ENCODE results near the gene TRPM4. TPM values are rescaled to one million over a fixed set of nuclear protein-coding genes. Genes with fewer than 3 reads are reported as not detected.
"Not testable (repeated sequence)": the region's sequence is repeated elsewhere in the genome, so short reads cannot be mapped to it uniquely, and the experiment has no call there.

The TRPM4 gene
- total RNA-seq, 6 experiments from 2014 or later = 9.2 to 31.1 (median 14.3) TPM

GRCh38 chr19:49120868-49121267, 36.7 kb upstream of the TRPM4 start:
- WGBS (ENCODE audit: insufficient coverage, low coverage, low lambda C conversion rate, missing lambda C conversion rate) = 100% methylated on average over 2 of the region's 2 CpGs

GRCh38 chr19:49121841-49122240, 35.8 kb upstream of the TRPM4 start:
- 82% methylated on average over 10 of the region's 10 CpGs for WGBS (ENCODE audit: insufficient coverage, low coverage, low lambda C conversion rate, missing lambda C conversion rate)
- intact Hi-C loops (cut with DNase I); ATAC-seq: not testable (repeated sequence)

More at GRCh38 chr19:49120868-49121267, 36.7 kb upstream of the TRPM4 start:
- TF ChIP-seq CTCF (IDR thresholded peaks at IDR 0.05) (no peak), POLR2A (IDR thresholded peaks at IDR 0.05) (no peak)
- Histone ChIP-seq H3K4me1 (peaks cover 0 to 19% (median 8%) of the 10 kb centered on the region in 4 donors), H3K36me3 (no peaks in the 10 kb centered on the region), H3K27ac (no peak overlapping the region), H3K27me3 (no peaks in the 10 kb centered on the region), H3K4me3 (no peak overlapping the region), H3K9me3 (no peaks in the 10 kb centered on the region)
- intact Hi-C loops (cut with DNase I) = no loop called here
- DNase-seq (no peak), ATAC-seq (no peak)

GRCh38 chr19:49123285-49123684, 34.3 kb upstream of the TRPM4 start:
- H3K27me3 ChIP-seq; H3K27ac ChIP-seq; intact Hi-C loops (cut with DNase I); H3K4me3 ChIP-seq; ATAC-seq; H3K36me3 ChIP-seq; DNase-seq; H3K9me3 ChIP-seq: not testable (repeated sequence)
- peaks cover 0 to 12% (median 4%) of the 10 kb centered on the region in 4 donors for H3K4me1 ChIP-seq
- 70% methylated on average over 11 of the region's 11 CpGs for WGBS (ENCODE audit: insufficient coverage, low coverage, low lambda C conversion rate, missing lambda C conversion rate)

More at GRCh38 chr19:49121841-49122240, 35.8 kb upstream of the TRPM4 start:
- H3K4me1 ChIP-seq = peaks cover 0 to 19% (median 8%) of the 10 kb centered on the region in 4 donors
- not testable (repeated sequence) for H3K27me3 ChIP-seq, DNase-seq, H3K27ac ChIP-seq, H3K4me3 ChIP-seq, H3K9me3 ChIP-seq, H3K36me3 ChIP-seq

- DNase-seq = no peak
- intact Hi-C loops (cut with DNase I) = no loop called here
Measured at GRCh38 chr19:49125025-49125731, 32.4 kb upstream of the TRPM4 start.

GRCh38 chr19:49126575-49126974, 31.0 kb upstream of the TRPM4 start:
- ATAC-seq = no peak
- DNase-seq = no peak
- H3K9me3 ChIP-seq = no peaks in the 10 kb centered on the region
- peaks cover 0 to 4% (median 0%) of the 10 kb centered on the region in 4 donors for H3K4me1 ChIP-seq
- no peaks in the 10 kb centered on the region for H3K27me3 ChIP-seq
- TF ChIP-seq CTCF (IDR thresholded peaks at IDR 0.05) (no peak), POLR2A (IDR thresholded peaks at IDR 0.05) (no peak)
- no peaks in the 10 kb centered on the region for H3K36me3 ChIP-seq
- H3K27ac ChIP-seq = no peak overlapping the region
- 72% methylated on average over 2 of the region's 4 CpGs for WGBS (ENCODE audit: insufficient coverage, low coverage, low lambda C conversion rate, missing lambda C conversion rate)
- no peak overlapping the region for H3K4me3 ChIP-seq
- intact Hi-C loops (cut with DNase I) = no loop called here

More at GRCh38 chr19:49125025-49125731, 32.4 kb upstream of the TRPM4 start:
- H3K9me3 ChIP-seq = no peaks in the 10 kb centered on the region
- no peak for ATAC-seq
- peaks cover 0 to 5% (median 0%) of the 10 kb centered on the region in 4 donors for H3K4me1 ChIP-seq
- no peak for TF ChIP-seq CTCF (IDR thresholded peaks at IDR 0.05)
- no peak for TF ChIP-seq POLR2A (IDR thresholded peaks at IDR 0.05)
- no peaks in the 10 kb centered on the region for H3K27me3 ChIP-seq
- no peak overlapping the region for H3K4me3 ChIP-seq
- H3K36me3 ChIP-seq = no peaks in the 10 kb centered on the region
- 61% methylated on average over 6 of the region's 23 CpGs for WGBS (ENCODE audit: insufficient coverage, low coverage, low lambda C conversion rate, missing lambda C conversion rate)
- no peak overlapping the region for H3K27ac ChIP-seq

GRCh38 chr19:49127225-49127624, 30.4 kb upstream of the TRPM4 start:
- 85% methylated on average over 4 of the region's 12 CpGs for WGBS (ENCODE audit: insufficient coverage, low coverage, low lambda C conversion rate, missing lambda C conversion rate)
- ATAC-seq; H3K27ac ChIP-seq; H3K27me3 ChIP-seq; H3K36me3 ChIP-seq; H3K4me1 ChIP-seq; H3K9me3 ChIP-seq; DNase-seq; intact Hi-C loops (cut with DNase I); H3K4me3 ChIP-seq: not testable (repeated sequence)
